Measurements from ENCODE around the gene PKDCC. TPM values are rescaled to one million over a fixed set of nuclear protein-coding genes. Genes with fewer than 3 reads are reported as not detected.
"Not testable (repeated sequence)": the region's sequence is repeated elsewhere in the genome, so short reads cannot be mapped to it uniquely, and the experiment has no call there.

Gene PKDCC
- total RNA-seq, 3 donors from 2014 or later (not counting 1 experiment from before 2014, with no cell fraction given): 0.50 TPM; not detected in 2

- Mint-ChIP-seq H3K27ac (no peak overlapping the region), H3K36me3 (no peaks in the 10 kb centered on the region), H3K4me3 (no peak overlapping the region), H3K9me3 (no peaks in the 10 kb centered on the region), H3K27me3 (ENCODE audit: low read depth in 2 of 2) (peaks cover 29 to 40% of the 10 kb centered on the region in 2 donors), H3K4me1 (peaks cover 0 to 6% of the 10 kb centered on the region in 2 donors)
- no peak for TF ChIP-seq CTCF (IDR thresholded peaks at IDR 0.05)
- no peak overlapping the region for H3K4me3 ChIP-seq (ENCODE audit: low read length)
- H3K27me3 ChIP-seq (ENCODE audit: control insufficient read depth, insufficient read depth, low read length): no peaks in the 10 kb centered on the region
- no peak for DNase-seq
- no peaks in the 10 kb centered on the region for H3K4me1 ChIP-seq (ENCODE audit: control insufficient read depth, insufficient read depth, low read length)
- no peak overlapping the region for H3K27ac ChIP-seq (ENCODE audit: low read length)
- H3K9me3 ChIP-seq (ENCODE audit: control insufficient read depth, insufficient read depth, low read length): no peaks in the 10 kb centered on the region
- no peak for ATAC-seq
- no peaks in the 10 kb centered on the region for H3K36me3 ChIP-seq (ENCODE audit: control insufficient read depth, insufficient read depth, low read length)
- 64% methylated on average over 9 of the region's 10 CpGs for WGBS (ENCODE audit: insufficient coverage)
- intact Hi-C loops (cut with micrococcal nuclease): no loop called here
Observed at GRCh38 chr2:42076357-42077225, 28.8 kb downstream of the PKDCC start.

- DNase-seq (no peak), ATAC-seq (no peak)
- no peaks in the 10 kb centered on the region for H3K9me3 Mint-ChIP-seq
- no peak for TF ChIP-seq CTCF (IDR thresholded peaks at IDR 0.05)
- Histone ChIP-seq H3K27me3 (ENCODE audit: control insufficient read depth, insufficient read depth, low read length) (no peaks in the 10 kb centered on the region), H3K27ac (ENCODE audit: low read length) (no peak overlapping the region), H3K9me3 (ENCODE audit: control insufficient read depth, insufficient read depth, low read length) (no peaks in the 10 kb centered on the region), H3K36me3 (ENCODE audit: control insufficient read depth, insufficient read depth, low read length) (no peaks in the 10 kb centered on the region), H3K4me3 (ENCODE audit: low read length) (no peak overlapping the region), H3K4me1 (ENCODE audit: control insufficient read depth, insufficient read depth, low read length) (no peaks in the 10 kb centered on the region)
- no peak overlapping the region for H3K4me3 Mint-ChIP-seq
- WGBS (ENCODE audit: insufficient coverage): 74% methylated on average over 2 of the region's 2 CpGs
- H3K27me3 Mint-ChIP-seq (ENCODE audit: low read depth in 2 of 2): peaks cover 29 to 40% of the 10 kb centered on the region in 2 donors
- intact Hi-C loops (cut with micrococcal nuclease): no loop called here
- no peaks in the 10 kb centered on the region for H3K36me3 Mint-ChIP-seq
- peaks cover 0 to 6% of the 10 kb centered on the region in 2 donors for H3K4me1 Mint-ChIP-seq
- H3K27ac Mint-ChIP-seq: no peak overlapping the region
Observed at GRCh38 chr2:42077343-42077742, 29.5 kb downstream of the PKDCC start.

- ATAC-seq (no peak), DNase-seq (no peak)
- H3K27ac Mint-ChIP-seq: no peak overlapping the region
- peaks cover 0 to 6% of the 10 kb centered on the region in 2 donors for H3K4me1 Mint-ChIP-seq
- H3K27me3 Mint-ChIP-seq (ENCODE audit: low read depth in 2 of 2): peaks cover 32 to 41% of the 10 kb centered on the region in 2 donors
- no peaks in the 10 kb centered on the region for H3K9me3 ChIP-seq (ENCODE audit: control insufficient read depth, insufficient read depth, low read length)
- H3K27me3 ChIP-seq (ENCODE audit: control insufficient read depth, insufficient read depth, low read length): no peaks in the 10 kb centered on the region
- no peak overlapping the region for H3K4me3 ChIP-seq (ENCODE audit: low read length)
- H3K27ac ChIP-seq (ENCODE audit: low read length): no peak overlapping the region
- 83% methylated on average over 3 of the region's 3 CpGs for WGBS (ENCODE audit: insufficient coverage)
- H3K4me3 Mint-ChIP-seq: no peak overlapping the region
- no peak for TF ChIP-seq CTCF (IDR thresholded peaks at IDR 0.05)
- H3K36me3 ChIP-seq (ENCODE audit: control insufficient read depth, insufficient read depth, low read length): no peaks in the 10 kb centered on the region
- H3K36me3 Mint-ChIP-seq: no peaks in the 10 kb centered on the region
- no peaks in the 10 kb centered on the region for H3K9me3 Mint-ChIP-seq
- H3K4me1 ChIP-seq (ENCODE audit: control insufficient read depth, insufficient read depth, low read length): no peaks in the 10 kb centered on the region
- intact Hi-C loops (cut with micrococcal nuclease): no loop called here
Observed at GRCh38 chr2:42079737-42080287, 32.0 kb downstream of the PKDCC start.

GRCh38 chr2:42081151-42081550 lies 33.3 kb downstream of the PKDCC start:
- H3K27ac Mint-ChIP-seq; ATAC-seq; H3K9me3 Mint-ChIP-seq; H3K27ac ChIP-seq (ENCODE audit: low read length); H3K4me3 Mint-ChIP-seq; intact Hi-C loops (cut with micrococcal nuclease); DNase-seq; H3K36me3 ChIP-seq (ENCODE audit: control insufficient read depth, insufficient read depth, low read length); H3K9me3 ChIP-seq (ENCODE audit: control insufficient read depth, insufficient read depth, low read length); H3K27me3 ChIP-seq (ENCODE audit: control insufficient read depth, insufficient read depth, low read length); H3K36me3 Mint-ChIP-seq; H3K4me1 ChIP-seq (ENCODE audit: control insufficient read depth, insufficient read depth, low read length); H3K4me1 Mint-ChIP-seq; H3K4me3 ChIP-seq (ENCODE audit: low read length): not testable (repeated sequence)
- 88% methylated on average over 3 of the region's 4 CpGs for WGBS (ENCODE audit: insufficient coverage)
- peaks cover 30 to 49% of the 10 kb centered on the region in 2 donors for H3K27me3 Mint-ChIP-seq (ENCODE audit: low read depth in 2 of 2)
